Activated CD8-positive, alpha-beta memory T cell treated with anti-CD3 and anti-CD28 coated beads, Interleukin-2, amount 50 U/mL, for 48 hours (primary cell): ENCODE measurements around the gene TP53I13.
A peak's percentile ranks its signal among the peaks of the same experiment; 100 is the strongest.
"Not testable (repeated sequence)": the region's sequence is repeated elsewhere in the genome, so short reads cannot be mapped to it uniquely, and the experiment has no call there.

Source experiments
- DNase-seq: peaks from one replicate; pipeline ENCODE4 v3.0.0-alpha.2; 2020

Gene TP53I13, protein sequence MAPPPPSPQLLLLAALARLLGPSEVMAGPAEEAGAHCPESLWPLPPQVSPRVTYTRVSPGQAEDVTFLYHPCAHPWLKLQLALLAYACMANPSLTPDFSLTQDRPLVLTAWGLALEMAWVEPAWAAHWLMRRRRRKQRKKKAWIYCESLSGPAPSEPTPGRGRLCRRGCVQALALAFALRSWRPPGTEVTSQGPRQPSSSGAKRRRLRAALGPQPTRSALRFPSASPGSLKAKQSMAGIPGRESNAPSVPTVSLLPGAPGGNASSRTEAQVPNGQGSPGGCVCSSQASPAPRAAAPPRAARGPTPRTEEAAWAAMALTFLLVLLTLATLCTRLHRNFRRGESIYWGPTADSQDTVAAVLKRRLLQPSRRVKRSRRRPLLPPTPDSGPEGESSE

GRCh38 chr17:29568331-29569244, at the start of gene TP53I13:
TP53I13 (plus strand) TSS chr17:29568701; CDS start chr17:29568759, 58 bp downstream.
- peak; percentile 92 for DNase-seq

DNA sequence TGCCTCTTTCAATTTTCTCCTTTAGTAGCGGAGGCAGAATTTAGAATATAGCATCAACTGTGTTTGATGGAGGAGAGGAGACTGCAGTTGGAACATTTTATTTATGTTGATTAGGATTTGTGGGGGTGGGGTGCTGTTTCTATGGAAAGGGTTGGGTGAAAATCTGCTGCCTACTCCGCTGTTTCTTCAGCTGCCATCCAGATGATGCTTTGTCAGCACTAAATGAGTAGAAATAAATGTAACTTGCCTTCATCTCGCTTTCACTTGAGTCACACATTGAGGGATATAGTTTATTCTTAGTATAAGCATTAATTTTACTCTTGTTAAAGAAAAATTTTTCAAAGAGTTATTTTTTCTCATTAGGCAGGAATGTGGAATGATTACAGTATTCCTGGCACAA, 43.8 kb upstream of the TP53I13 start:
- no peak for DNase-seq

GRCh38 chr17:29526322-29526721, 42.2 kb upstream of the TP53I13 start:
- DNase-seq = no peak

GRCh38 chr17:29533976-29534375, 34.5 kb upstream of the TP53I13 start:
- no peak for DNase-seq

DNA sequence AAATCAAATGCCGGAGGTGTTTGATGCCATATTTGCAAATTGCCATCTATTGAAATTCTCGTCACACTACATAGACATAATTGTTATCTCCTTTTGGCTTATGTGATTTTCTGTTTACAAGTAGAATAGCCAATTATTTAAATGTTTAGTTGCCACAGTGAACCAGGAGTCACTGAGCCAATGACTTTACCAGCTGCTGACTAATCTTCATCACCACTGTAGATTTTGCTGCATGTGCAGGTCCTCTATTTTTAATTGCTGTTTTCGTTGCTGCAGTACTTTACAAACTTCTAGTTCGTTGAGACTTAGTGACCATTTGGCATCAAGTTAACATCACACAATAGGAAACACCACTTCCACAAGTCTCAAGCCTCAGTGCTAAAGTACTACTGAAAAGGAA, 24.4 kb upstream of the TP53I13 start:
- no peak for DNase-seq

GRCh38 chr17:29546085-29546484, 22.4 kb upstream of the TP53I13 start:
- DNase-seq = no peak

DNA sequence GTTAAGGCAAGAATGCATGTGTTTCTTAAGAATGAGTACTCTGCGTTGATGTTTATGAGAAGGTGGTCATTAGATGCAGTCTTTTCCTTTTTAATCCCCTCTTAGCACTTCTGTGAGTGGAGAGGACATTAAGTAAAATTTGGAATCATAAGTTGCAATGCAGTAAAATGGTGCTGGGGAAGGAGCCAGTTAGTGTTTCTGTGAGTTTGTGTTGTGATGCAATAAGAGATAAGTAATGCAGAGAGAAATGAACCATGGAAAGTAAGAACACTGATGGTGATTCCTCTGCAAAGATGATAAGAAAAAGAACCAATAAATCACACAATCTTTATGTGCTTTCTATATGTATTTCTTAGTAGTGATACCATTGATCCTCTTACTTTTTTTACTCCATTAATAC, 21.7 kb upstream of the TP53I13 start:
- no peak for DNase-seq

DNA sequence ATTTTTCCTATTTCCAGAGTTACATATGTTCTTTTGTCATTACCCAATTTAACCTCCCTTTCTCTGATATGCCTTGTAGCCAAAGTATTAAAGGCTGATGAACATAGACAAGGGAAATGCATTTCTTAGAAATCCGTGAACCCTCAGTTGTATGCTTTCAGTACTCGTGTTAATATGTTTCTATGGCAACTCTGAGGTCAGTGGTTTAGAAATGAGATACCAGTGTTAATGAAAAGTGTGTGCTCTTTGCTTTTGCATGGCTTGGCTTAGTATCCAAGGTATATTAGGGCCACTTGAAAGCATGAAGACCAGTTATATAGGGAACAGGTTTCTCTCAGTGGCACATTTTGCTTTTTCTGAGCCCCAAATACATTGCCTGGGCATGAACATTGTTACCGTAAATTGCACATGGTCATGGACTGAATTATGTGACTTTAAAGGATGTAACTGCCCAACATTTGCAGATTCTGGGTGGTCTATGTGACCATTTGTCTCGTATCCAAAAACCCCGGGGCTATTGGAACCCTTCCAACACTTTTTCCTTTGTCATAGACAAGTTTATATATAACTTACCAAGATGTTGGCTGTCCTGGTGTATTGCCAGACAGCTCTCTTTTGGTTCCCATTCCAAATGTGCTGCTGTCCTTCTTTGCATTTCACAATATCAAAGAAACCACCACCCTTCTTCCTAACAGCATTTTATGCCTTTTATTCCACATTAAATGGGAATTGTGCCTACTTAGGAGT, 19.2 kb upstream of the TP53I13 start:
- DNase-seq = no peak

DNA sequence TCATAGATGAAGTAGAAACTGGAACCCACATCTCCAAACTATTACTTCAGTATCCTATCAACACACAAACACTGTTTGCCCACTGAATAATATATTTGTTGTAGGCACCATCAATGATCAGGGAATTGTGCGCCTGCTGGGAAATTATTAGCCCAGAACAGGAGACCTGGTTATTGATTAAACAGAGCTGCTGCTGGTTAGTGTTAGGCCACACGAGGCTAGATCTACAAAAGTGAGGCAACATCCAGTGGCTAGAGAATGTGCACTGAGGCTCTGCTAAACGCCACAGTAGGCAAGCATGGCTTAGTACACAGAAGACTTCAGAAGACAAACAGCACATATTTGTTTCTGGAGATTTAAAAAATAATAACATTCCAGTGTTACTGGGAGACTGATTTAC, 12.7 kb upstream of the TP53I13 start:
- no peak for DNase-seq

DNA sequence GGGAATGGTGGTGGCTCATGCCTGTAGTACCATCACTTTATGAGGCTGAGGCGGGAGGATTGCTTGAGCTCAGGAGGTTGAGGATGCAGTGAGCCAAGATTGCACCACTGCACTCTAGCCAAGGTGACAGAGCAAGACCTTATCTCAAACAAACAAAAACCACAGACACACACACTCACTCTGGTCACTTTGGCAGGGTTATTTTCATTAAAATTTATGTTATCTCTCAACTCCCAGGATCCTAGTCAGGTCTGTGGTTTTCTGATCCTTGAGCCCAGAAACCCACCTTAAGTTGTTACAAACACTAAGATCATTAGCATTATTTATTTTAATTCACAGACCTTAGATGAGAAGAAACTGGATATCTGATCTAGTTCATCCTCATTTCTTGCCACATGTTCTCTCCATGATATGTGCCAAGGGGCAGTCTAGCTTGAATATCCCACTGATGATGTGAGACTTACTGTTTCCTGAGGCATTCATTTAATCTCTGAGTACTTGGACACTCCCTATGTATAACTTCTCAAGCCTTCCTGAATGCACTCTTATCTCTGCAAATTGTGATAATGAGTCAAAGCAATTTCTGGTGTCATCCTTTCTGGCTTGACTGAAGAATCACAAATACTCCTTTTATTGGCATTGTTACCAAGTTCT, 11.3 kb upstream of the TP53I13 start:
- DNase-seq = no peak

DNA sequence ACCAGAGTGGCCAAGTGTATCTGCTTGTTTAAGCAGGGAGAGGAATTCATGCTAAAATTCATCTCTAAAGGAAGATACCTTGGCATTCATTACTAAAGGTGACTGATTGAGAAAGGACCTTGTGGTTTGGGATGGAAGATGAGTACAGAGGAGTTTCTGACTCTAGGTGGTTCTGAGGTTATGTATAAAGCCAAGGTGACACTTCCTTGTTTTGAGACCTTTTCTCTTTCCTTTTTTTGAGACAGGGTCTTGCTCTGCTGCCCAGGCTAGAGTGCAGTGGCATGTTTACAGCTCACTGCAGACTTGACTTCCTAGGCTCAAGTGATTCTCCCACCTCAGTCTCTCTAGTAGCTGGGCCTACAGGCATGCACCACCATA, 10.8 kb upstream of the TP53I13 start:
- no peak for DNase-seq

DNA sequence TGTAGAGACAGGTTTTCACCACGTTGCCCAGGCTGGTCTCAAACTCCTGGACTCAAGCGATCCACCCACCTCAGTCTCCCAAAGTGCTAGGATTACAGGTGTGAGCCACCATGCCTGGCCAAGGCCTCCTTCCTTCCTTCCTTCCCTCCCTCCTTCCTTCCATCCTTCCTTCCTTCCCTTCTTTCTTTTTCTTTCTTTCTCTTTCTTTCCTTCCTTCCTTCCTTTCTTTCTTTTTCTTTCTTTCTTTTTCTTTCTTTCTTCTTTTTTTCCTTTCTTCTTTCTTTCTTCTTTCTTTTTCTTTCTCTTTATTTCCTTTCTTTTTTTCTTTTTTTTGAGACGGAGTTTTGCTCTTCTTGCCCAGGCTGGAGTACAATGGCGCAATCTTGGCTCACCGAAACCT, 10.4 kb upstream of the TP53I13 start:
- not testable (repeated sequence) for DNase-seq

DNA sequence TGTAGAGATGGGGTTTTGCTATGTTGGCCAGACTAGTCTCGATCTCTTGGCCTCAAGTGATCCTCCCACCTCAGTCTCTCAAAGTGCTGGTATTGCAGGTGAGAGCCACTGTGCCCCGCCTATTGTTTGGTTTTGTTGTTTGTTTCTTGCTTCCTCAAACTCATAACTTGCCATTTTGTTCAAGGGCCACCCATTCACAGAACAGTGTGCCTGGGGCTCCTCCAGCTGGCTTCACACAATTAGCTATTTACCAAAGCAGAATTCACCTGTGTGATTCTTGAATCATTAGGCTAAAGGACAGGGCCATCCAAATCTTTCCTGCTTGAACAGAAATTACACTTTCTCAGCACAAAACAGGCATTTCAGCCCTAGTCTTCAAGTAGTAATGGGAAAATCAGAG, 8.9 kb upstream of the TP53I13 start:
- no peak for DNase-seq

DNA sequence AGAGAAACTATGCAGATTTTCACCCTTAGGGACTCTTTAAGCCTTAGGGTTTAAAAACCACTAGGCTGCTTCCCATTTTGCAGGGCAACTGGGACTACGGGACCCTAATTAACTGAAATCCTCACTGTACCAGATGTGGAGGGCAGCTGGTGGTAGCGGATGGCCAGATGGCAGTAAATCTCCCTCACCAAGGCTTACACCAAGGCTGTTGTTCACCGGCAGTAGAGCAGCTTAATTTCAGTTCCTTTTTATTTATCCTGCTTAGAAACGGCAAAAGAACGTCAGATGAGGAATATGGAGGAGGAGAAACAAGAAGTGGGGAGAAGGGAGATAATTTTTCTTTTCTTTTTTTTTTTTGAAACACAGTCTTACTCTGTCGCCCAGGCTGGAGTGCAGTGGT, 8.2 kb upstream of the TP53I13 start:
- DNase-seq = no peak

DNA sequence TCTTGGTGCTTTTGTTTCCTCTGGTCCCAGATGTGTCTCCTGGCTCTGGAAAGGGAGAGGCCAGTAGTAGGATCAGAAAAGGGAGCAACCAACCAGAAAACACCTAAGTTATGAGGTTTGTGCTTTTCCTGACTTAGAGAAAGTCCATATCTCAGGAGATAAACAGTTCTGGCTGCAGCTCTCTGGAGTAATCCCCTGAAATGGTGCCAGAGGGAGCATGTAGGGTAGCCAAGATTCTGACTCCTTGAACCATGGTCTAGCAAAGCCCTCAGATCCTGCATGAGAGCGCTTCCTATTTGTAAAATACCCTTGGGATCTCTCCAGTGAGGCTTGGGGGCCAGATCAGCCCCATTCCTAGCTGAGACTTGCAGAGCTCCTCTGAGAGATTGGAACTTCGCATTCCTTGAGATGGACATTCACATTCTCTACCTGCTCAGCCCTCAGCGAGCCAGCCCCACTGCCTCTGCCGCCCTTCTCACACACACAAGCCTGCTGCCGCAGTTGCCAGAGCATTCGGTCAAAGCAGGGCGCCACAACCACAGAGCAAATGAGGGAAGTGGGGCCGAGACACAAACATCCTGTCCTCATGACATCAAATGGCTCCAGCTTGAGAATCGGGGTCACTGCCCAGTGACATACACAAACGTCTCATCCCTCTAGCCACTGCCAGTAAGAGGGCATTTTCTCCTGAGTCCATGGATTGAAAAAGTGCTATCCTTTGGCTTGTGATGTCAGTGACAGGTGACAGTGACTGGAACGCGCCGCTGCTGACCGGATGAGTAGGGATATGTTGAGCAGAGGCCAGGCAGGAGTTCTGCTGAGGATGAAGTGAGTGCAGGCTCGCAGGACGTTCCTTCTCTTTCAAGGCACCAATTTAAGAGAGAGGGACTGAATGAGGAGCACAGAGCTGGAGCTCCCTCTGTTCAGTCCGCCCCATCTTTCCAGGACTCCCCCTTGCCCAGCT, 6.7 kb upstream of the TP53I13 start:
- no peak for DNase-seq

DNA sequence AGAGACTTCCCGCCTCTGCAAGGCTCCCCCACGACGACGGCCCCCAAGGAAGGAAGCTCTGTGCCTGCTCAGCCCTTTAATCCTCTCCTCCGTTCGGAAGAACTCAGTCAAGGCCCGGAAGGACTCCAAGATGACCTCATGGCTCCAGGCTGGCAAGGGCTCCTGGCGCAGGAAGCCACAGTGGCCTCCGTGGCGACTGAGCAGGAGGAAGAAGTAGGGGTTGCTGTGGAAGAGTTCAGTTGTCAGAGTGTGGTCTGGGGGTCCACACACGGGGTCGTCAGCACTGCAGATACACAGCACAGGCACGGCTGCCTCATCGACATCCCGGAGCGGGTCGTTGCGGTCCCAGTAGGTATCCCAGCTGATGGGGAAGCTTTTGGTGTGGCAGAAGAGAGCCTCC, 5.9 kb upstream of the TP53I13 start:
- no peak for DNase-seq

- no peak for DNase-seq
Observed at GRCh38 chr17:29563816-29564215, 4.7 kb upstream of the TP53I13 start.

- DNase-seq = peak; percentile 83
Observed at GRCh38 chr17:29565643-29566472, 2.6 kb upstream of the TP53I13 start.

- peak; percentile 84 for DNase-seq
Observed at GRCh38 chr17:29566473-29567303, 1.8 kb upstream of the TP53I13 start, which contains the start of gene ABHD15. ABHD15 (minus strand) TSS chr17:29567037; CDS start chr17:29566966, 71 bp downstream.

- DNase-seq = no peak
Observed at GRCh38 chr17:29567304-29567553, 1.3 kb upstream of the TP53I13 start.
